Central memory CD8-positive, alpha-beta T cell (primary cell): ENCODE data around the gene ITGA11.

Experiments used
- ATAC-seq: fragments of 150-1000 bp; cut with Tn5 transposase; replicated peaks from 2 replicates; pipeline ENCODE4 v1.10.0; 2022; ENCODE audit warnings: mild to moderate bottlenecking, moderate FRiP score, moderate number of reproducible peaks; ENCODE audit not compliant: poor library complexity, severe bottlenecking; ENCODE audit errors: extremely low read depth
- DNase-seq, 2 donors: peaks; one replicate each; pipeline ENCODE4 v3.0.0; 2021; ENCODE audit warnings: low spot score in 2 of 2
- H3K27ac Mint-ChIP-seq: one replicate; pipeline ENCODE4 v1.8.0; 2022; ENCODE audit warnings: low read depth, mild to moderate bottlenecking, moderate library complexity, mixed read lengths
- H3K27me3 Mint-ChIP-seq: one replicate; pipeline ENCODE4 v1.8.0; 2022; ENCODE audit warnings: mixed read lengths
- H3K36me3 Mint-ChIP-seq: one replicate; pipeline ENCODE4 v1.8.0; 2022; ENCODE audit warnings: mild to moderate bottlenecking, moderate library complexity, mixed read lengths; ENCODE audit not compliant: insufficient read depth
- H3K4me1 Mint-ChIP-seq: one replicate; pipeline ENCODE4 v1.8.0; 2022; ENCODE audit warnings: mixed read lengths
- H3K4me3 Mint-ChIP-seq: one replicate; pipeline ENCODE4 v1.8.0; 2022; ENCODE audit warnings: mild to moderate bottlenecking, moderate library complexity, mixed read lengths
- H3K9me3 Mint-ChIP-seq: one replicate; pipeline ENCODE4 v1.8.0; 2022; ENCODE audit warnings: mixed read lengths

ITGA11 gene

DNA sequence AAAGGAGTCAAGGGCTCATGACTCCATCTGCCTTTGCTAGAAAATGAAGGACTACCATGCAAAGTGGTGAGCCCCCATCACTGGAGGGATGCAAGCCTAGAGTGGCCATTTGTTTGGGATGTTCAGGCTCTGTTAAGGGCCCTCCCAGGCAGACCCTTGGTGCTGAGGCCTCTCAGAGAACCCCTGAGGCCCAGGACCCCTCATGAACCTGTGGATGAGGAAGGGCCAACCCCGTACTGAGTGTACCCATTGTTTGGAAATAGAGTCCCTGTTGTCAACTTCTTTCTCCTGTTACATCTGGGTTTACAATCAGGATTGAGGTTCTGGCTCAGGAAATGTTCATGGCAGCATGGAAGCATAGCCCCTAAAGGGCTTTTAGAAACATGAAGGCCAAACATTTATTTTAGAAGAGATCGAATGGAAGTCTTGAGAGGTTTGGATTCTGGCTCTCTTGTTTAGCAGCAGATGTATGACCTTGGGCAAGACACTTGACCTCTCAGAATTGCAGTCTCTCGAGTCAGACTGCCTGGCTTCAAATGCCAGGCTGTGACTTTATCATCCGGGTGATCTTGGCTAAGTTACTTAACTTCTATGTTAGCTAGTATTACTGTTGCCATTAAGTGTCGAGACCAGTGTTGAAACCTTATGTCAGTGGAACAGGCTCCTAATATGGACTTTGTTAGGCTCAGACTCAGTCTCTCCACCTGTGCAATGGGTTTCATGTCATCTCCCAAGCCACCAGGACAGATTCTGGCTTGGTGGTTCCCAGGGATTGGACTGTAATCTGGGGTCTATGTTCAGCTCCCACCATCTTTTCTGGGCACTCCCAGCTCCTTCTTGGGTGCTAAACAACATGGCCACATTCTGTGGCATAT is 12.4 kb downstream of the ITGA11 start:
- H3K27me3 Mint-ChIP-seq: peaks cover 28% of the 10 kb centered on the region
- H3K4me3 Mint-ChIP-seq: no peak overlapping the region
- ATAC-seq (no peak), DNase-seq (no peak)
- H3K9me3 Mint-ChIP-seq: no peaks in the 10 kb centered on the region
- no peak overlapping the region for H3K27ac Mint-ChIP-seq
- no peaks in the 10 kb centered on the region for H3K4me1 Mint-ChIP-seq
- no peaks in the 10 kb centered on the region for H3K36me3 Mint-ChIP-seq

DNA sequence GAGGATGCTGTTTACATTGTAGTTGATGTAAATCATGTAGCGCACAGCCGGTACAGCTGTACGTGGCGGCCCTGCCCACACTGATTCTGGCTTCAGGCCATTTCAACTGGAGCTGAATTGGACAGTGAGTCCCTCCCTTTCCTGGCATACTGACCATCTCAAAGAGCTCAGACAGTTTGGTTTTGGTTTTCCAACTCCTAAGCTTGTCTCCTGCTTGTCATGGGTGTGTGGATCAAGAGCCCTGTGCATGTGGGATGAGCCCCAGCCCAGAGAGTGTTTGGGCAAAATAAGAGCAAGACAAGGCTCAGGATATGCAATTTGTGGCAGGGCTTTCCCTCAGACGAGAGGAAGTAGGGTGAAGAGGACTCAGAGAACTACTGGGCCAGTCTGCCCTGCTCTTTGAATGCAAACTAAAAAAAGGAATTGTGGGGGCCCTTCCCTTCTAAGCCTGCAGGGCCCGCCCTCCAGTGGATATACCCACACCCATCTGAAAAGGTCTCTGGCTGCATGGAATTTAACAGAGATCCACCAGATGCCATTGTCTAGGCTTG is 13.3 kb downstream of the ITGA11 start:
- Mint-ChIP-seq H3K4me1 (no peaks in the 10 kb centered on the region), H3K36me3 (no peaks in the 10 kb centered on the region), H3K9me3 (no peaks in the 10 kb centered on the region), H3K27ac (no peak overlapping the region), H3K27me3 (peaks cover 22% of the 10 kb centered on the region), H3K4me3 (no peak overlapping the region)
- DNase-seq: no peak
- no peak for ATAC-seq

GRCh38 chr15:68417897-68418296 is 14.1 kb downstream of the ITGA11 start:
- no peaks in the 10 kb centered on the region for H3K4me1 Mint-ChIP-seq
- peaks cover 14% of the 10 kb centered on the region for H3K27me3 Mint-ChIP-seq
- ATAC-seq: no peak
- no peaks in the 10 kb centered on the region for H3K36me3 Mint-ChIP-seq
- H3K27ac Mint-ChIP-seq: no peak overlapping the region
- H3K4me3 Mint-ChIP-seq: no peak overlapping the region
- no peaks in the 10 kb centered on the region for H3K9me3 Mint-ChIP-seq
- DNase-seq: no peak

- H3K36me3 Mint-ChIP-seq: no peaks in the 10 kb centered on the region
- no peak for ATAC-seq
- no peaks in the 10 kb centered on the region for H3K4me1 Mint-ChIP-seq
- H3K27me3 Mint-ChIP-seq: peaks cover 14% of the 10 kb centered on the region
- no peaks in the 10 kb centered on the region for H3K9me3 Mint-ChIP-seq
- DNase-seq: no peak
- no peak overlapping the region for H3K27ac Mint-ChIP-seq
- no peak overlapping the region for H3K4me3 Mint-ChIP-seq
These were observed 14.9 kb downstream of the ITGA11 start for GRCh38 chr15:68417051-68417450.

DNA sequence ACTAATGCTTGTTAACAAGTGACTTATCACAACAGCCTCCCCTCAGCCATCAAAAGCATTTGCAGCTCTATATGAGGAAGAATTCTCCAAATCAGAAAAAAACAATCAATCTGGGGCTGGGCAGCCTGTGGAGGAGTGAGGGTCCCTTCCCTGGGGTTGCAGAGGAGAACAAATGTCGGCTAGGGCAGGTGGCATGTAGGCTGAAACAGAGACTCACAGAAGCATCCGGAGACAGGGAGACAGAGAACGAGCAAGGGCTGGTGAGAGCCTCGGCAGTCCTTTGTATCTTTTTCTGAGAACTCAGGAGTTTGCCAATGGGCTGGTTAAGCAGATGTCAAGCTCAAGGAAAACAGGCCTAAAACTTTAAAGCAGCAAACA is 15.8 kb downstream of the ITGA11 start:
- DNase-seq: no peak
- H3K36me3 Mint-ChIP-seq: no peaks in the 10 kb centered on the region

DNA sequence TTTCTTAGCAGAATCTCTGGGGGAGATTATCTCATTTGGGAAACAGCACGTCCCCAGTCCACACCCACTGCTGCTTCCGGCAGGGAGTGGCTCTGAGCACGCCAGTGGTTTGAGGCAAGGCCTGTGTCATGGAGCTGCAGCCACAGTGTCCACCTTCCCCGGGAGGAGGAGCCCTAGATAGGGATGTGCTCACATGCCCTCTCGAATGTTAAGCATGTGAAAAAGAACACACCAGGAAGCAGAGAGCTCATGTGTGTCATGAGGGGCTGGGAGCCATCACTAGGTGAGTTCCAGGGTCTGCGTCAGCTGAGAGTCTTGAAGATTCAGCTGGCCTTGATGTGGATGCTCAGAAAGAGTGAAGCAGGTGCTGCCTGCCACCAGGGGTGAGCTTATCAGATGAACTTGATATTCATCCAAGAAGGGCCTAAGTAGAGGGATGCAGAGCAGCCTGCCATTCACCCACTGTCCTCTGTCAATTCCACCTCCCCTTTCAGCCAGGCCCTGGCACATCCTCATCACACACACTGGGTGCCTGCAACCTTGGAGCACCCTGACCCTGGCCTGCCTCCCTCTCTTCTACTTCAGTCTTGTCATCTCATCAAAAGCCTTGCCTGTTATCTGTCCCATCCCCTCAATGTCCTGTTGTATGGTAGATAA is 16.3 kb downstream of the ITGA11 start:
- ATAC-seq (no peak), DNase-seq (peak in 1 of 2 donors; percentile 6)
- H3K27ac Mint-ChIP-seq: no peak overlapping the region
- no peaks in the 10 kb centered on the region for H3K36me3 Mint-ChIP-seq
- no peak overlapping the region for H3K4me3 Mint-ChIP-seq
- no peaks in the 10 kb centered on the region for H3K4me1 Mint-ChIP-seq
- peaks cover 4% of the 10 kb centered on the region for H3K27me3 Mint-ChIP-seq
- no peaks in the 10 kb centered on the region for H3K9me3 Mint-ChIP-seq

More for the DNA sequence above, 15.8 kb downstream of the ITGA11 start:
- H3K9me3 Mint-ChIP-seq: no peaks in the 10 kb centered on the region
- H3K27ac Mint-ChIP-seq: no peak overlapping the region
- ATAC-seq: no peak
- no peak overlapping the region for H3K4me3 Mint-ChIP-seq
- peaks cover 9% of the 10 kb centered on the region for H3K27me3 Mint-ChIP-seq
- no peaks in the 10 kb centered on the region for H3K4me1 Mint-ChIP-seq

GRCh38 chr15:68415061-68415460 is 16.9 kb downstream of the ITGA11 start:
- Mint-ChIP-seq H3K36me3 (no peaks in the 10 kb centered on the region), H3K27ac (no peak overlapping the region), H3K4me1 (no peaks in the 10 kb centered on the region), H3K9me3 (no peaks in the 10 kb centered on the region), H3K27me3 (no peaks in the 10 kb centered on the region), H3K4me3 (no peak overlapping the region)
- ATAC-seq: no peak
- DNase-seq: peak in 1 of 2 donors; percentile 2

DNA sequence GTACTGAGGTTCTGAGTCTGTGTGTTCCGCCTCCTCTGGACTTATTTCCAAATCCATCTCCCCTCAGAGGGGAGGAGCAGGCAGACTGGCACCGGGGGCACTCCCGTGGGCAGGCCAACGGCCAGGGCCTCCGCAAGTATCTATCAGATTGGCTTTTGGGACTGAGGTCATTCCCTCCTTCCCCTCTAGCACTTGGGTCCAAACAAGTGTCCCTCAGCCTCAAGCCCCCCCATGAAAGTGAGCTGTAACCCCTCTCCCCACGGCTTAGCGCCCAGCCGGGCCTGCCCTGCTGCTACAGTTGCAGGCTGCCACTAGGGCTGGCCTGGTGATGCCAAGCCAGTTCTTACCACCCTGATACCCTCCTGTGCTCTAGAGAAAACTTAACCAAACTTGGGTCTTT is 17.4 kb downstream of the ITGA11 start:
- Mint-ChIP-seq H3K4me3 (no peak overlapping the region), H3K36me3 (no peaks in the 10 kb centered on the region), H3K9me3 (no peaks in the 10 kb centered on the region), H3K27ac (no peak overlapping the region), H3K4me1 (no peaks in the 10 kb centered on the region), H3K27me3 (no peaks in the 10 kb centered on the region)
- DNase-seq (peak in 1 of 2 donors; percentile 4), ATAC-seq (no peak)

DNA sequence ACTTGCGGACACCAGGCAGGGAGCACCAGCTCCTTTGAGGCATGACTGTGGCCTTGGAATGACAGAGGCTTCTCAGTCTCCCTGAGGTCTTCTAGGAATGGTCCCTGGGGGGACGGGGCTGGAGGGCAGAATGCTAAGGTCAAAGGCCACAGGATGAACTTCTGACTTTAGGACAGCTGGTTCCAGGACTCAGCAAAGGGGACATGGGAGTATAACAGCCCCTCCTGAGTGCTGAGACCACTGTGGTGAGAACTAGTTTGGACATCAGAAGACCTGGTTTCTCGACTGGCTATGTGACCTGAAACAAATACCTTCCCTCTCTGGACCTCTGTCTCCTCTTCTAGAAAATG is 17.8 kb downstream of the ITGA11 start:
- Mint-ChIP-seq H3K4me3 (no peak overlapping the region), H3K9me3 (no peaks in the 10 kb centered on the region), H3K4me1 (no peaks in the 10 kb centered on the region), H3K27ac (no peak overlapping the region), H3K36me3 (no peaks in the 10 kb centered on the region), H3K27me3 (no peaks in the 10 kb centered on the region)
- ATAC-seq (no peak), DNase-seq (no peak)

DNA sequence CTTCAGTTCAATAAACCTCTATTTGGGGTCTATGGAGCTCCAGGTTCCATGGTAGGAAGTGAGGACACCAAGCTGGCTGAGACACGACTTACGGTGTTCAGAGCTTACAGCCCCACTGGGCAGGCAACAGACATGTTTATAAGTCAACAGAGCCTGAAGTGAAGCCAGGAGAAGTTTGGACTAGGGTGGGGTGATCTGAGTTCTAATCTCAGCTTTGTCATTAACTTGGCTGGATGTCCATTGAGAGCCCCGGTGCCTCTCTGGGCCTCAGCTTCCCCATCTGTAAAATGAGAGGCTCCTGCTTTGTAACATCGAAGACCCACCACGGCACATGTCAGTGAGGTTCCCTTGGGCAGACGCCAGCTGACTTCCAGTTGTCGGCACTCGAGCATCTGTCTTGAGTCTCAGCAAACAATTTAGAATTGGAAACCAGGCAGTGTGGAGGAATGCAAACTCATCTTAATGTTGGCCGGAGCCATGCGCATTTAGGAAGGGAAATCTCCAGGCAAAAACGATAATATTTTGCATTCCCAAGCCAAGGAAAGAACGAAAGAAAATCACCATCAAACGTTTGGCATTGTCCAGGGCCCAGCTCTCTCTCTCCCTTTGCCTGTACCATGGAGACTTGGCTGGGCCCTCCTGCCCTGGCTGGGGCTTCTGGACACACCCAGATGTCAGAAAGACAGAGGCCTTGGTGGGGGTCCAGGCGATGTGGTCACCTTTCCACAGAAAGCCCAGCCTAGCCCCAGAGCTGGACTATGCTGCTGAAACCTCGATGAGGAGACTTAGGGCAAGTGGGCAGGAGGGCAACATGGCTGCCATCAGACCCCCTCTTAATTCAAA is 18.4 kb downstream of the ITGA11 start:
- H3K27me3 Mint-ChIP-seq: no peaks in the 10 kb centered on the region
- H3K4me3 Mint-ChIP-seq: no peak overlapping the region
- H3K27ac Mint-ChIP-seq: no peak overlapping the region
- H3K9me3 Mint-ChIP-seq: no peaks in the 10 kb centered on the region
- DNase-seq (peak in 1 of 2 donors; percentile 4), ATAC-seq (no peak)
- H3K4me1 Mint-ChIP-seq: no peaks in the 10 kb centered on the region
- no peaks in the 10 kb centered on the region for H3K36me3 Mint-ChIP-seq

- H3K27me3 Mint-ChIP-seq: no peaks in the 10 kb centered on the region
- H3K36me3 Mint-ChIP-seq: no peaks in the 10 kb centered on the region
- ATAC-seq (no peak), DNase-seq (peak in 1 of 2 donors; percentile 7)
- H3K9me3 Mint-ChIP-seq: no peaks in the 10 kb centered on the region
- H3K4me1 Mint-ChIP-seq: no peaks in the 10 kb centered on the region
- peak overlapping the region; percentile 10 for H3K27ac Mint-ChIP-seq
- H3K4me3 Mint-ChIP-seq: no peak overlapping the region
These were observed 19.7 kb downstream of the ITGA11 start for GRCh38 chr15:68412218-68412617.

DNA sequence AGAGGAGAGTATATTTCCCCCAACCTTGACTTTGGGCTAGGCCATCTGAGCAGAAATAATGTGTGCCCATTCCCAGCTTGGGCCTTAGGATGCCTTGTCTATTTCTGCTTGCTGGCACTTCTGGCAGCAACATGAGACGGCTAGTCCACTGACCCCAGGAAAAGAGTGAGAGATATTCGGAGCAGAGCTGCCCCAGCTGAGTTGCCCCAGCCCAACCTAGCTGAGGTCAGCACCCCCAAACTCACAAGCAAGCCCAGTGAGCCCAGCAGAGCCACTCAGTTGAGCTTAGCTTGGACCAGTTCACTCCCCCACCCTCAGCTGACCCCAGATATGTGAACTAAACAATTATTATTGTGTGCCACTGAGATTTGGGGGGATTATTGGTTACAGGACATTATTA is 20.2 kb downstream of the ITGA11 start:
- ATAC-seq: no peak
- H3K27me3 Mint-ChIP-seq: no peaks in the 10 kb centered on the region

More for the DNA sequence above, 20.2 kb downstream of the ITGA11 start:
- Mint-ChIP-seq H3K27ac (peak overlapping the region; percentile 10), H3K4me1 (no peaks in the 10 kb centered on the region), H3K9me3 (no peaks in the 10 kb centered on the region), H3K4me3 (no peak overlapping the region), H3K36me3 (no peaks in the 10 kb centered on the region)
- DNase-seq: peak in 1 of 2 donors; percentile 3
